ENCODE measurements around the gene UCKL1.
"Not testable (repeated sequence)": the region's sequence is repeated elsewhere in the genome, so short reads cannot be mapped to it uniquely, and the experiment has no call there.

UCKL1 gene

GRCh38 chr20:63934271-63935068 is 21.7 kb downstream of the UCKL1 start:
- peak in 1 of 10 donors; percentile 85 for DNase-seq

GRCh38 chr20:63933646-63934045 is 22.6 kb downstream of the UCKL1 start:
- intact Hi-C loops (cut with DNase I), result no loop called here
- DNase-seq, result peak in 1 of 10 donors; percentile 83

More at GRCh38 chr20:63934271-63935068, 21.7 kb downstream of the UCKL1 start:
- intact Hi-C loops (cut with DNase I), result no loop called here

GRCh38 chr20:63932606-63933160 is 23.5 kb downstream of the UCKL1 start:
- intact Hi-C loops (cut with DNase I), result no loop called here
- no peak for DNase-seq

DNA sequence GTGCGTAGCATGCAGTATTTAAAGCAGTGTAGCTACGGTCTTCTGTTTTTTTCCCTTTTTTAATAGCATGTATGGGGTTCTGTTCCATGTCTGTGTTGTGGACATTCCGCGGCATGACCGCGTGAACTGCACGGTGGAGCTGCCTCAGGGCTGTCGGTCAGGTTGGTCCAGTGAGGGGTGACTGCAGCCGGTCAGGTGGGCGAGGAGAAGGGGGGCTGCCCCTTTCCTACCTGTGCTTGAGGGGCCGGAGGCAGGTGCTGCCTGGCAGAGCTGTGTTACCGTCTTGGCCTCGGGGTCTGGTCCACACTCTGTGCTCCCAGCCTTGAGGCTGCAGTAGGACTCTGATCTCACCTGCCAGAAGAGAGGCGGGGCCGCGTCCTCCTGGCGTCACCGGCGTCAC is 24.5 kb downstream of the UCKL1 start:
- no peak for DNase-seq
- intact Hi-C loops (cut with DNase I), result no loop called here

DNA sequence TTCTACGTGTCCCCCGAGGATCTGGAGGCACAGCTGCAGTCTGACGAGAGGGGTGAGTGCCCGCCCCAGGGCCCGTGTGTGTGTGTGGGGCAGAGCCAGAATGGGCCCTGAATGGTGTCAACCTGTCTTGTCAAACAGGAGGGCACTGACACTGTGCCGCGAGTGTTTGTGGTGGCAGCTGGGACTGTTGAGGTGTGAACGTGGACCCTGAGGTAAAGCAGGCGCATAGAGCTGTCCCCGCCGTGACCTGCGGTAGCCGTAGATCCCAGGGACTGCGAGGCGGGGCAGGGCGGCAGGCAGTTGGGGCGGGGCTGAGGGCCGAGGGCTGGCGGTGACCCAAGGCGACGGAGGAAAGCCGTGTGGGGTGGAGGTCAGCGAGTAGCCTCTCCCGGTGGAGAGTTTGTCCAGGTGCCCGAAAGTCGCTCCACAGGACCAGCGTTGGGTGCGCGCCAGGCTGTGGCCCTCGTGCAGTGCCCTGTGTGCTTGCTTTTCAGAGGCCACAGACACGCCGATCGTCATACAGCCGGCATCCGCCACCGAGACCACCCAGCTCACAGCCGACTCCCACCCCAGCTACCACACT is 25.2 kb downstream of the UCKL1 start:
- intact Hi-C loops (cut with DNase I), result no loop called here
- no peak for DNase-seq

- intact Hi-C loops (cut with DNase I); DNase-seq: not testable (repeated sequence)
These were observed 26.7 kb downstream of the UCKL1 start for GRCh38 chr20:63929473-63929883.

DNA sequence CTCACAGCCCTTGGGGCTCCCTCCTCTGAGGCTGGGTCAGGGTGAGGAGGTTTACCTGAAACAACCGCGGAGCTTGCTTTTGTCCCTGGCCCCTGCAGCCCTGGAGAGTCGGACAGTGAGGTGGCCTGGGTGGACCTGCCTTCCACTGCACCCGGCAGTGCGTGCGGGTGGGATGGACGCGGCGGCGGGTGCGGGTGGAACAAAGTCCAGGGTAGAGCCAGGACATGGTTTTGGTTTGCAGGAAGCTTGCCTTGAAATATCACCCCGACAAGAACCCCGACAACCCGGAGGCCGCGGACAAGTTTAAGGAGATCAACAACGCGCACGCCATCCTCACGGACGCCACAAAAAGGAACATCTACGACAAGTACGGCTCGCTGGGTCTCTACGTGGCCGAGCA is 27.1 kb downstream of the UCKL1 start:
- DNase-seq, result peak in 1 of 10 donors; percentile 83
- intact Hi-C loops (cut with DNase I), result no loop called here

GRCh38 chr20:63926298-63926697 is 29.9 kb downstream of the UCKL1 start:
- intact Hi-C loops (cut with DNase I), result no loop called here
- no peak for DNase-seq

GRCh38 chr20:63924241-63924640 is 32.0 kb downstream of the UCKL1 start:
- no peak for DNase-seq
- intact Hi-C loops (cut with DNase I), result no loop called here

GRCh38 chr20:63923651-63924050 is 32.6 kb downstream of the UCKL1 start:
- no peak for DNase-seq
- intact Hi-C loops (cut with DNase I), result no loop called here

DNA sequence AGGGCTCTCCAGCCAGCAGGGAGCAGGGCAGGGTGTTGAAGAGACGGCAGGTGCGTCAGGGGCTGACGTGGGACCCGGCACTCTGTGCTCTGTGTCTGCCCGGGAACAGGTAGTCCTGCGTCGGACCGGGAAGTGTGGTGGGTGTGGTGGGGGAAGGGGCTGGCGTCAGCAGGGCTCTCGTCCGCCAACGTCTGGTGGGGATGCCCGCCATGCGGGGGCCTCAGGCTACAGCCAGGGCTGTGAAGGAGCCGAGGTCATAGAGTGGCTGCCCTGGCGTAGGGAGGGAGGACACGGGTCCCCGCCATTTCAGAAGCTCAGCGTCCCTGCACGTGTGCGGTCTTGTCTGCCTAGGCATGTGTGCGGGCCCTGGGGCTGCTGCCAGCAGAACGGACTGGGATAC is 36.0 kb downstream of the UCKL1 start:
- peak in 1 of 10 donors; percentile 61 for DNase-seq

GRCh38 chr20:63919130-63919529 is 37.1 kb downstream of the UCKL1 start:
- DNase-seq, result peak in 2 of 10 donors; percentile 44 to 87
- intact Hi-C loops (cut with DNase I), result no loop called here

More for the DNA sequence above, 36.0 kb downstream of the UCKL1 start:
- intact Hi-C loops (cut with DNase I), result no loop called here

- intact Hi-C loops (cut with DNase I), result no loop called here
- DNase-seq, result peak in 8 of 10 donors; percentile 69 to 97 (median 88)
These were observed 38.4 kb downstream of the UCKL1 start for GRCh38 chr20:63917811-63918210.

DNA sequence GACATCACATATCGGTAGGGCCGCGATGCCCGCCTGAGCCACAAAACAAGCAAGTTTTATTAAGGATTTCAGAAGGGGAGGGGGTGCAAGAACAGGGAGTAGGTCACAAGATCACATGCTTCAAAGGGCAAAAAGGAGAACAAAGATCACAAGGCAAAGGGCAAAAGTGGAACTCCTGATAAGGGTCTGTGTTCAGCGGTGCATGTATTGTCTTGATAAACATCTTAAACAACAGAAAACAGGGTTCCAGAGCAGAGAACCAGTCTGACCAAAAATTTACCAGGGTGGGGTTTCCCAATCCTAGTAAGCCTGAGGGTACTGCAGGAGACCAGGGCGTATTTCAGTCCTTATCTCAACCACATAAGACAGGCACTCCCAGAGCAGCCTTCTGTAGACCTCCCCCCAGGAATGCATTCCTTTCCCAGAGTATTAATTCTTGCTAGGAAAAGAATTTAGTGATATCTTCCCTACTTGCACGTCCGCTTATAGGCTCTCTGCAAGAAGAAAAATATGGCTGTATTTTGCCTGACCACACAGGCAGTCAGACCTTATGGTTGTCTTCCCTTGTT is 39.8 kb downstream of the UCKL1 start:
- DNase-seq; intact Hi-C loops (cut with DNase I): not testable (repeated sequence)

- DNase-seq, result peak in 6 of 10 donors; percentile 49 to 90 (median 74)
- intact Hi-C loops (cut with DNase I), result no loop called here
These were observed 40.7 kb downstream of the UCKL1 start for GRCh38 chr20:63915471-63915870.

DNA sequence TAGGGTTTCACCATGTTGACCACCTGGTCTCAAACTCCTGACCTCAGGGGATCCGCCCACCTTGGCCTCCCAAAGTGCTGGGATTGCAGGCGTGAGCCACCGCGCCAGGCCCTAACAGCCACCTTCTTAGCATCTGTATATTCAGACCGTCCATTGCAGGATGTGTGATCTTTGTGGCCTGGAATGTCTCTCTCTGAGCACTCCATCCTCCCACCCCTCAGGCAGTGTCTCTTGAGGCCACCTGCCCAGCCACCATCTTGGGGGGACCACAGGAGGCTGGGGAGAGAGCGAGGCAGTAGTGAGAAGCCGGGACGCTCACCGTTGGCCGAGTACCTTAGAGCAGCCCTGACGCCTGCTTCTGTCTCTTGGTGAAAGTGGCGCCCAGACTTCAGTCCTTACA is 42.4 kb downstream of the UCKL1 start:
- DNase-seq, result no peak
- intact Hi-C loops (cut with DNase I), result no loop called here

DNA sequence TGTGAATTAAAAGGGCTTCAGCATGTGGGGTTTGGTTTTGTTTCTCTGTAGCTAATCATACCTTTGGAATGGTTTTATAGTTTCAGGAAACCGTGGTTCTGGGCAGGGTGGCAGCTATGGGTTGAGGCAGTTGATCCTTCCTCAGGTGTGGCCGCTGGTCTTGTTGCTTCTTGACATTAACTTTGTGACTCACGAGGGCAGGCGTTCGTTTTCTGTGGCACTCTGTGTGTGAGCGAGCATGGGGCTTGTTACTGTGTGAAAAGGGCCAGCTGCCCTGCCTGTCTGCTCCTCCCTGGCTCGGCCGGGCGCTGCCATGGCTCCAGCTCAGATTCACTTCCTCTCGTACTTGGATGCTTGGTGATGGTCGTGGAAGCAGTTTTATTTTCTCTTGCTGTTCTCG is 45.0 kb downstream of the UCKL1 start:
- intact Hi-C loops (cut with DNase I), result no loop called here
- DNase-seq, result peak in 6 of 10 donors; percentile 37 to 89 (median 46)

- DNase-seq, result no peak
- intact Hi-C loops (cut with DNase I), result no loop called here
These were observed 48.1 kb downstream of the UCKL1 start for GRCh38 chr20:63908008-63908682.

DNA sequence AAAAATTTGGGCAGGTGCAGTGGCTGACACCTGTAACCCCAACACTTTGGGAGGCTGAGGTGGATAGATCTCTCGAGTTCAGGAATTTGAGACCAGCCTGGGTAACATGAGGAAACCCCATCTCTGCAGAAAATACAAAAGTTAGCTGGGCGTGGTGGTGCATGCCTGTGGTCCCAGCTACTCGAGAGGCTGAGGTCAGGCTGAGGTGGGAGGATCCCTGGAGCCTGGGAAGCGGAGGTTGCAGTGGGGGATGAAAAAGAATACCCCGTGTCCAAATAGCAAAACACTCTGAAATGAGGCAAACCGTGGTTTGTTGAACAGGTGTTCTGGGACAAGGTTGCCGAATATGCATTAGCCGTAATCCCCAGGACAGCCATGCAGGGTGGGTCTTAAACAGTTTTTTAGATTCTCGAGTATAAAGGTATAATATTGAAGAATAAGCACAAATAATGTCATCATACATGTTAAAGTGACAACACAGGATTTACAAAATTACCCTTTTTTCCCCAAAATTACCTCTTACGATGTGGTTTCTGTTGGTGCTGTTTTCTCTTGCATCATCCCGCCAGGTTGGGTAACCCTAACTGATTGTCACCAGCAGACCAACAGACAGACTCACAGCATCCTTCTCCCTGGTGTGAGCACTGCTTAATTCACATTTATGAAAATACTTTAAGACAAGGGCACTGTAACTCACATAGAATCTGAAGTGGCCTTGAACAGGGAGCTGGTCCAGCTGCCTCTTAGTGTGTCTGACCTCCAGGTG is 52.2 kb downstream of the UCKL1 start:
- DNase-seq, result no peak
- intact Hi-C loops (cut with DNase I), result no loop called here

DNA sequence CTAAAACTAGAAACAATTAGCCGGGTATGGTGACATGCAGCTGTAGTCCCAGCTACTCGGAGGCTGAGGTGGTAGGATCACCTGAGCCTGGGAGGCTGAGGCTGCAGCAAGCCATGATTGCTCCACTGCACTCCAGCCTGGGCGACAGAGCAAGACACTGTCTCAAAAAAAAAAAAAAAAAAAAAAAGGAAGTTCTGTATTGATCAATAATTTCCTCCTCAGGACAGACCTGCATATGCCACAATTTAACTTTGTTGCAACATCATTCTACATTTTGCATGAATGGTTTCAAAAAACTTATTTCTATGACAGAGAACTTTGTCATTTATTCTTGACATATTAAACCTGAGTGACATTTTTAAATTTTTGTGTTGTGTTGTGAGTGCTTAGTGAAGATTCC is 55.8 kb downstream of the UCKL1 start:
- no peak for DNase-seq
- intact Hi-C loops (cut with DNase I), result no loop called here
